Stimulated activated naive CD8-positive, alpha-beta T cell treated with anti-CD3 and anti-CD28 coated beads, Interleukin-15, amount 100 ng/mL, for 72 hours (primary cell): ENCODE data around the gene RMRP.
"Not testable (repeated sequence)": the region's sequence is repeated elsewhere in the genome, so short reads cannot be mapped to it uniquely, and the experiment has no call there.

Source experiments
- ATAC-seq: fragments of 150-1000 bp; cut with Tn5 transposase; 2 replicates; pipeline ENCODE4 v1.10.0; 2021; ENCODE audit warnings: mild to moderate bottlenecking, moderate library complexity
- DNase-seq, 2 donors: peaks; one replicate each; pipeline ENCODE4 v3.0.0; 2021 to 2022
- H3K27ac Mint-ChIP-seq, 2 donors: one replicate each; pipeline ENCODE4 v1.8.0; 2022; ENCODE audit warnings: mild to moderate bottlenecking in 2 of 2, mixed read lengths in 2 of 2, moderate library complexity in 2 of 2
- H3K27me3 Mint-ChIP-seq: one replicate; pipeline ENCODE4 v1.8.0; 2022; ENCODE audit warnings: mixed read lengths
- H3K4me1 Mint-ChIP-seq: one replicate; pipeline ENCODE4 v1.8.0; 2022; ENCODE audit warnings: mild to moderate bottlenecking, mixed read lengths
- H3K4me3 Mint-ChIP-seq, 2 donors: one replicate each; pipeline ENCODE4 v1.8.0; 2022; ENCODE audit warnings: mild to moderate bottlenecking in 2 of 2, mixed read lengths in 2 of 2, moderate library complexity in 1 of 2
- H3K9me3 Mint-ChIP-seq, 2 donors: one replicate each; pipeline ENCODE4 v1.8.0; 2022; ENCODE audit warnings: mixed read lengths in 2 of 2

The RMRP gene

DNA sequence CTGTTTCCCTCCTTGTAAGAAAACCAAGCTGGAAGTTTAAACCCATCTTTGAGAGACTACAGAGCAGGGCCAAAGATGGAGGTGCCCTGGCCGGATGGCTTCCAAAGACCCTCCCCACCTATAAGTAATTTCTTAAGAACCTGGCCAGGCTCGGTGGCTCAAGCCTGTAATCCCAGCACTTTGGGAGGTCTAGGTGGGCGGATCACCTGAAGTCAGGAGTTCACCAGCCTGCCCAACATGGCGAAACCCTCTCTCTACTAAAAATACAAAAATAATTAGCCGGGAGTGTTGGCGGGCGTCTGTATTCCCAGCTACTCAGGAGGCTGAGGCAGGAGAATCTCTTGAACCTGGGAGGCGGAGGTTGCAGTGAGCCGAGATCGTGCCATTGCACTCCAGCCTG lies 12.1 kb downstream of the RMRP start:
- ATAC-seq, DNase-seq, H3K9me3 Mint-ChIP-seq, H3K27me3 Mint-ChIP-seq: not testable (repeated sequence)
- Mint-ChIP-seq H3K4me1 (peaks cover 70% of the 10 kb centered on the region), H3K27ac (peak overlapping the region; percentile 84 to 96), H3K4me3 (peak overlapping the region; percentile 91 to 100)

DNA sequence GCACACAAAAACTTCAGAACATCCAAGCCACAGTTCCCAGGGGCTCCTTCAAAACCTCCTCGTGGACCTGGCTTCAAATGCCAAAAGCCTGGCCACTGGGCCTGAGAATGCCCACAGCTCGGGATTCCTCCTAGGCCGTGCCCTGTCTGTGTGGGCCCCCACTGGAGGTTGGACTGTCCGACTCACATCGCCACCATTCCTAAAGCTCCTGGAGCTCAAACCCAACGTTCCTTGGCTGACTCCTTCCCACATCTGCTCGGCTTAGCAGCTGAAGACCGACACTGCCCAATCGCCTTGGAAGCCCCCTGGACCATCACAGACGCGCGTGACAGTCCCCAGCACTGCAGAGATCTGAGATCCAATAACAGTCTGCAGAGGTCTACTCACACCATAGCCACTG lies 14.8 kb downstream of the RMRP start:
- no peak overlapping the region for H3K4me3 Mint-ChIP-seq

GRCh38 chr9:35641478-35641877 lies 16.3 kb downstream of the RMRP start:
- H3K4me3 Mint-ChIP-seq, H3K27ac Mint-ChIP-seq, DNase-seq, ATAC-seq, H3K27me3 Mint-ChIP-seq: not testable (repeated sequence)
- H3K4me1 Mint-ChIP-seq: peaks cover 80% of the 10 kb centered on the region
- peaks cover 4 to 13% of the 10 kb centered on the region in 2 donors for H3K9me3 Mint-ChIP-seq

More for the DNA sequence above, 14.8 kb downstream of the RMRP start:
- Mint-ChIP-seq H3K9me3 (peaks cover 4 to 13% of the 10 kb centered on the region in 2 donors), H3K27me3 (no peaks in the 10 kb centered on the region), H3K4me1 (peaks cover 76% of the 10 kb centered on the region), H3K27ac (no peak overlapping the region)
- DNase-seq (no peak), ATAC-seq (no peak)

DNA sequence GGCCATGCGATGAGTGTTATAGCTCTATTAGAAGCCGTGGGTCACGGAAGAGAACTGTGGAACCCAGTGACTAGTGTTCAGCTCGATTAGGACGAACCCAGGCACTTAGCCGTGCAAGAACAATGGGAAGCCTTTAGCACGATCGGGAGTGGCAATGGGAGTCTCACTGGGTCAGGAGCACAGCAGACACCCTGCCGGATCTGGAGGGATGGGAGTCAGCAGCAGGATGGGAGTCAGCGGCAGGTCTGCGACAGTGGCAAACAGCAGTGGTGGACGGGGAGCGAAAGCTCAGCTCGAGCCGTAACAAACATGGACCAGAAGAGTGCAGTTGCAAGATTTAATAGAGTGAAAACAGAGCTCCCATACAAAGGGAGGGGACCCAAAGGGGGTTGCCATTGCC lies 17.4 kb downstream of the RMRP start:
- H3K27me3 Mint-ChIP-seq, DNase-seq, ATAC-seq, H3K4me3 Mint-ChIP-seq, H3K27ac Mint-ChIP-seq: not testable (repeated sequence)
- H3K4me1 Mint-ChIP-seq: peaks cover 80% of the 10 kb centered on the region
- H3K9me3 Mint-ChIP-seq: peaks cover 4 to 13% of the 10 kb centered on the region in 2 donors

DNA sequence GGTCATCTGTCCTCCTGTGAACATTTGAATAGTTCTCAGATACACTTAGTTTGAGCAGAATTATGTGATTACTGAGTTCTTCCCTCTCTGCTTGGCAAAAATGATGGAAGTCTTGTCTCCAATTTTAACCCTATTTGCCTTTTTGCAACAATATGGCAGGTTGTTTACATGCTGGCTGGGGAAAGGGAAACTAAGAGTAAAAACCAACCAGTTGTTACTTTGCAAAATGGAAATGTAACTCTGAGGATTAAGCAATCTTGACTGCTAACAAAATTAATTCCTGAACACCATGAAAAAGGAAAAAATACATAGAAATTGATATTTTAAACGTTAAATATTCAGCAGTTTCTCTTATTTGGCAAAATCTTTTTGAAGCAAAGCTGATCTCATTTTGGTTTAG lies 18.2 kb downstream of the RMRP start:
- ATAC-seq: no peak
- Mint-ChIP-seq H3K27ac (peak overlapping the region; percentile 77 to 92), H3K9me3 (peaks cover 4 to 13% of the 10 kb centered on the region in 2 donors), H3K4me1 (peaks cover 81% of the 10 kb centered on the region), H3K4me3 (peak overlapping the region; percentile 64 to 75), H3K27me3 (no peaks in the 10 kb centered on the region)
- DNase-seq: no peak

DNA sequence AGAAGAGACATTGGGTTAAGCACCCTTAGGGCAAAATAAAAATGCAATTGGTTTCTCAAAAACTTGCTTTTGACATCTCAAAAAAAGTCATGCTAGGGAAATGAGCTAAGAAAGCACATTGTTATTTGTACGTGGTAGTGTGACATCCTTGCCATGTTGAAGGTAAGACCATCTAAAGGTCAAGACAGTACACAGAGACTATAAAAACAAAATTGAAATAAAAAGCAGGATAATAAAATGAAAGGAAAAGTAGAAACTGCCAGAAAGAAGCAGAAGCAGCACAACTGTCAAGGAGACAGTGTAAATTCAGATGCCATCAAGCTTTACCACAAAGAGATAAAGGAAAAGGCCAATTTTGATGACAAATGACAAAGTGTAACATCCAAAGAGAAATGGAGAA lies 18.6 kb downstream of the RMRP start:
- DNase-seq, H3K27me3 Mint-ChIP-seq: not testable (repeated sequence)
- Mint-ChIP-seq H3K4me3 (peak overlapping the region; percentile 64 to 75), H3K27ac (peak overlapping the region; percentile 77 to 92), H3K9me3 (peaks cover 4 to 13% of the 10 kb centered on the region in 2 donors), H3K4me1 (peaks cover 80% of the 10 kb centered on the region)
- ATAC-seq: peak; percentile 68

DNA sequence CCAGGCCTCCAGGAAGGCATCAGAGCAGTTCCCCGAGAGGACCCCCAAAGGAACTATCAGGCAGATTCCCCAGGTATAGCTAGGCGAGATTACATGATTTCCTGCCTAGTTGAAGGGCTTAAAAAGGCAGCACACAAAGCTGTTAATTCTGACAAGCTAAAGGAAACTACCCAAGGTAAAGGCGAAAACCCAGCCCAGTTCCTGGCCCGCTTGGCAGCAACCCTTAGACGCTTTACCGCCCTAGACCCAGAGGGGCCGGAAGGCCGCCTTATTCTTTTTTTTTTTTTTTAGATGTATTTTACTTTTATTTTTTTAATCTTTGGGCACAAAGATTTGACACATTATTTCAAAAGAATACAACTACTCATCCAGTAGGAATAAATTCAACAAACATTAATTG lies 19.1 kb downstream of the RMRP start:
- ATAC-seq: not testable (repeated sequence)
- peak in 1 of 2 donors; percentile 42 for DNase-seq
- peaks cover 79% of the 10 kb centered on the region for H3K4me1 Mint-ChIP-seq

DNA sequence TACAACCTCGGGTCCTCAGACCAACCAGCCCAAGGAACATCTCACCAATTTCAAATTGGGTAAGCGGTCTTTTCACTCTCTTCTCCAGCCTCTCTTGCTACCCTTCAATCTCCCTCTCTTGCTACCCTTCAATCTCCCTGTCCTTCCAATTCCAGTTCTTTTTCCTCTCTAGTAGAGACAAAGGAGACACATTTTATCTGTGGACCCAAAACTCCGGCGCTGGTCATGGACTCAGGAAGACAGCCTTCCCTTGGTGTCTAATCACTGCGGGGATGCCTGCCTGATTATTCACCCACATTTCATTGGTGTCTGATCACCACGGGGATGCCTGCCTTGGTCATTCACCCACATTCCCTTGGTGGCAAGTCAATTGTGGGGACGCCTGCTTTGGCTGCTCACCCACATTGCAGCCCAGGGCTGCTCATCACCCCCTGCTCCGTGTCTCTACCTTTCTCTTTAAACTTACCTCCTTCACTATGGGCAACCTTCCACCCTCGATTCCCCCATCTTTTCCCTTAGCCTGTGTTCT lies 20.3 kb downstream of the RMRP start:
- peaks cover 72% of the 10 kb centered on the region for H3K4me1 Mint-ChIP-seq
- DNase-seq, H3K27ac Mint-ChIP-seq, H3K27me3 Mint-ChIP-seq, ATAC-seq: not testable (repeated sequence)
- H3K9me3 Mint-ChIP-seq: peaks cover 4 to 13% of the 10 kb centered on the region in 2 donors
- peak overlapping the region in 1 of 2 donors; percentile 42 for H3K4me3 Mint-ChIP-seq

More for the DNA sequence above, 19.1 kb downstream of the RMRP start:
- Mint-ChIP-seq H3K4me3 (peak overlapping the region; percentile 21 to 38), H3K27ac (peak overlapping the region; percentile 77 to 92), H3K9me3 (peaks cover 4 to 13% of the 10 kb centered on the region in 2 donors)
- not testable (repeated sequence) for H3K27me3 Mint-ChIP-seq

- Mint-ChIP-seq H3K4me3 (peak overlapping the region in 1 of 2 donors; percentile 42), H3K4me1 (peaks cover 72% of the 10 kb centered on the region)
- DNase-seq: not testable (repeated sequence)
These were observed 21.0 kb downstream of the RMRP start for GRCh38 chr9:35636877-35637246.

GRCh38 chr9:35636135-35636876 lies 21.5 kb downstream of the RMRP start:
- Mint-ChIP-seq H3K4me1 (peaks cover 66% of the 10 kb centered on the region), H3K27me3 (no peaks in the 10 kb centered on the region), H3K4me3 (peak overlapping the region; percentile 12 to 44), H3K9me3 (peaks cover 4 to 13% of the 10 kb centered on the region in 2 donors), H3K27ac (peak overlapping the region in 1 of 2 donors; percentile 82)
- no peak for ATAC-seq
- DNase-seq: no peak

More at GRCh38 chr9:35636877-35637246, 21.0 kb downstream of the RMRP start:
- not testable (repeated sequence) for H3K27me3 Mint-ChIP-seq, H3K27ac Mint-ChIP-seq, ATAC-seq
- peaks cover 4 to 13% of the 10 kb centered on the region in 2 donors for H3K9me3 Mint-ChIP-seq

DNA sequence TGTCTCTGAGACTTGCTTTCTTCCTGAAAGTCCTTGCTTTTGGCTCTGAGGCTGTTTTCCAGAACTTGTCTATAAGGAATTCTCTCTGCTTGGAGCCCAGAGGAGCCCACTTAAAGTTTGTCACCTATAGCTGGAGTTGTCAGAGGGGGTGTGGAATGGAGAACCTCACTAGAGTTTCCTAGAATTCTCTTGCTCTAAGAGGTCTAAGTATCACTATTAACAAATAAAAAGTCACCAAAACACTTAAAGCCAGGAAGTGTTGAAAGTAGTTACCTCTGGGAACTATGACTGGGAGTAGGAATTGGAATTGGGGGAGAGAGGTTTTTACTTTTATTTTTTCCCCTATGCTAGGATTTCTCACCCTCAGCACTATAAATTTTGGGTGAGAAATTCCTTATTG lies 22.1 kb downstream of the RMRP start:
- Mint-ChIP-seq H3K4me1 (peaks cover 61% of the 10 kb centered on the region), H3K4me3 (peak overlapping the region; percentile 16 to 40)

GRCh38 chr9:35629597-35629996 lies 28.2 kb downstream of the RMRP start:
- Mint-ChIP-seq H3K4me1 (peaks cover 21% of the 10 kb centered on the region), H3K27ac (no peak overlapping the region), H3K27me3 (no peaks in the 10 kb centered on the region), H3K4me3 (no peak overlapping the region), H3K9me3 (no peaks in the 10 kb centered on the region)
- DNase-seq: no peak
- no peak for ATAC-seq

More for the DNA sequence above, 22.1 kb downstream of the RMRP start:
- Mint-ChIP-seq H3K27ac (peak overlapping the region in 1 of 2 donors; percentile 35), H3K9me3 (peaks cover 4 to 7% of the 10 kb centered on the region in 2 donors), H3K27me3 (no peaks in the 10 kb centered on the region)
- ATAC-seq (no peak), DNase-seq (no peak)

DNA sequence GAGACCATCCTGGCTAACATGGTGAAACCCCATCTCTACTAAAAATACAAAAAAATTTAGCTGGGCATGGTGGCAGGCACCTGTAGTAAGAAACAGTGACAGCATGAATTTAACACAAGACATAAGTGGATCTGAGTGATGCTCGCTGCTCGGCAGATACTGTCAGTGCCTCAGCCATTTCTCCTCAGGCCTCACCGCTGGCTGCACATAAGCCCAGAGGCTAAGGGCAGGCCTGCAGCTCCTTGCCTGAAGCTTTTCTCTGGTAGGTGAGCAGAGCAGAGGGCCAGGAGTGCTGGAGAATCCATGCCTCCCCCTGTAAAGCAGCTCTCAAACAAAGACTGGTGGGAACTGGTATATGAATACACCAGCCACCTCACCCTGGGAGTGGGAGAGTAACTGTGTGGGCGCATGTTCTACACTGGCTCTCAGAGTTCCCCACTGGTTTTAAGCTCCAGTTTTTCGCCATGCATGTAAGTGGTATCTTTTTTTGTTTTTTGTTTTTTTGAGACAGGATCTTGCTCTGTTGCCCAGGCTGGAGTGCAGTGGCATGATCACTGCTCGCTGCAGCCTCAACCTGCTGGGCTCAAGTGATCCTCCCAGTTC lies 29.3 kb downstream of the RMRP start:
- Mint-ChIP-seq H3K27me3 (no peaks in the 10 kb centered on the region), H3K9me3 (no peaks in the 10 kb centered on the region), H3K27ac (peak overlapping the region in 1 of 2 donors; percentile 48), H3K4me3 (no peak overlapping the region), H3K4me1 (peaks cover 18% of the 10 kb centered on the region)
- no peak for ATAC-seq
- DNase-seq: no peak

GRCh38 chr9:35627575-35627974 lies 30.2 kb downstream of the RMRP start:
- peaks cover 18% of the 10 kb centered on the region for H3K4me1 Mint-ChIP-seq
- H3K27me3 Mint-ChIP-seq: no peaks in the 10 kb centered on the region
- no peak overlapping the region for H3K27ac Mint-ChIP-seq
- no peak for DNase-seq
- ATAC-seq: no peak
- H3K4me3 Mint-ChIP-seq: no peak overlapping the region
- no peaks in the 10 kb centered on the region for H3K9me3 Mint-ChIP-seq

GRCh38 chr9:35619800-35620158 lies 38.0 kb downstream of the RMRP start:
- Mint-ChIP-seq H3K4me1 (peaks cover 67% of the 10 kb centered on the region), H3K9me3 (no peaks in the 10 kb centered on the region), H3K4me3 (peak overlapping the region; percentile 92 to 95), H3K27ac (peak overlapping the region; percentile 84 to 89), H3K27me3 (no peaks in the 10 kb centered on the region)
- DNase-seq (peak in 1 of 2 donors; percentile 36), ATAC-seq (peak; percentile 65)
